HepG2 (cell line): Measurements from ENCODE around the gene KNG1. TPM values are rescaled to one million over a fixed set of nuclear protein-coding genes. Genes with fewer than 3 reads are reported as not detected.

Experiments
- CEBPB ChIP-seq: IDR thresholded peaks from 2 replicates; pipeline ENCODE4 v1.6.1; 2011; ENCODE audit warnings: low read depth, low read length, improper control_type of control experiment, borderline replicate concordance
- EZH2 ChIP-seq: conservative IDR thresholded peaks from 2 replicates; pipeline ENCODE4 v1.6.1; 2012; ENCODE audit warnings: mild to moderate bottlenecking, low read depth, low read length, moderate library complexity
- HMG20A ChIP-seq: IDR thresholded peaks from 2 replicates; pipeline ENCODE4 v1.6.1; 2016; ENCODE audit warnings: borderline replicate concordance
- HNF4G ChIP-seq, 2 experiments: sonication (generic) in 1 of 2; formaldehyde crosslinking in 1 of 2; IDR thresholded peaks; 2 replicates each; pipeline versions ENCODE4 v1.4.0 to v1.6.1; 2011 to 2020; ENCODE audit warnings: borderline replicate concordance in 2 of 2, low read depth in 2 of 2, mild to moderate bottlenecking in 2 of 2, low read length in 1 of 2, missing genetic modification reagents in 1 of 2, moderate library complexity in 1 of 2
- POGZ ChIP-seq: sonication (generic); formaldehyde crosslinking; IDR thresholded peaks from 2 replicates; pipeline ENCODE4 v1.4.0; 2020; ENCODE audit warnings: mild to moderate bottlenecking, missing genetic modification reagents
- RXRB ChIP-seq: IDR thresholded peaks from 2 replicates; pipeline ENCODE4 v1.6.1; 2016; ENCODE audit warnings: borderline replicate concordance, missing genetic modification reagents, missing compliant biosample characterization
- SALL1 ChIP-seq: sonication (generic); formaldehyde crosslinking; IDR thresholded peaks from 2 replicates; pipeline ENCODE4 v1.8.0; 2022; ENCODE audit warnings: mild to moderate bottlenecking, missing genetic modification reagents
- SNRNP70 ChIP-seq: fragments of 200-400 bp; formaldehyde crosslinking; IDR thresholded peaks from 2 replicates; pipeline ENCODE4 v1.6.1; 2017; ENCODE audit warnings: mild to moderate bottlenecking, low read depth, low read length, moderate library complexity
- SOX13 ChIP-seq, 3 experiments: fragments of 450-650 bp in 1 of 3; sonication (generic) in 1 of 3; formaldehyde crosslinking in 1 of 3; IDR thresholded peaks in 2 of 3; conservative IDR thresholded peaks in 1 of 3; 2 replicates each; pipeline versions ENCODE4 v1.5.0 to v1.6.1; 2016 to 2020; ENCODE audit warnings: antibody characterized with exemption in 1 of 3, mild to moderate bottlenecking in 1 of 3, missing compliant biosample characterization in 1 of 3, missing genetic modification reagents in 1 of 3, moderate library complexity in 1 of 3
- TBL1XR1 ChIP-seq: fragments of 150-350 bp; IDR thresholded peaks from 2 replicates; pipeline ENCODE4 v1.6.1; 2014; ENCODE audit warnings: borderline replicate concordance, low read length; ENCODE audit not compliant: partially characterized antibody
- TBX2 ChIP-seq: sonication (generic); formaldehyde crosslinking; IDR thresholded peaks from 2 replicates; pipeline ENCODE4 v1.5.0; 2020; ENCODE audit warnings: missing genetic modification reagents, mild to moderate bottlenecking, borderline replicate concordance
- ZNF292 ChIP-seq: sonication (generic); formaldehyde crosslinking; IDR thresholded peaks from 2 replicates; pipeline ENCODE4 v1.8.1; 2022; ENCODE audit warnings: mild to moderate bottlenecking, low read depth, missing genetic modification reagents, borderline replicate concordance
- ZNF431 ChIP-seq: sonication (generic); formaldehyde crosslinking; IDR thresholded peaks from 2 replicates; pipeline ENCODE4 v1.9.0; 2022; ENCODE audit warnings: missing genetic modification reagents, low read depth, mild to moderate bottlenecking, borderline replicate concordance
- ZNF441 ChIP-seq: sonication (generic); formaldehyde crosslinking; IDR thresholded peaks from 2 replicates; pipeline ENCODE4 v1.7.0; 2021; ENCODE audit warnings: missing genetic modification reagents, borderline replicate concordance
- polyA plus RNA-seq, 8 experiments: library from polyadenylated mRNA; depleted of rRNA in 3 of 8; stranded (reverse) in 7 of 8; unstranded in 1 of 8; fragments of >200 nt; fragmentation: Illumina TruSeq in 4 of 8; extraction: Trizol in 4 of 8; gene quantifications; 2 replicates each; pipeline versions ENCODE4 v1.2.1 to v1.2.3, GENCODE V29; 2011 to 2016; ENCODE audit warnings: low read depth in 4 of 8, missing spikeins in 1 of 8, mixed read lengths in 1 of 8; ENCODE audit not compliant: insufficient read depth in 1 of 8
- total RNA-seq, 5 experiments: library from RNA; depleted of rRNA; stranded (reverse); fragments of >200 nt; fragmentation: Illumina TruSeq; extraction: Trizol; gene quantifications; 2 replicates each; pipeline ENCODE4 v1.2.3, GENCODE V29; 2016; ENCODE audit warnings: low read depth in 1 of 5
- TF ChIP-seq, protein P1 (sequence below): sonication (generic); formaldehyde crosslinking; IDR thresholded peaks from 2 replicates; pipeline ENCODE4 v1.5.0; 2020; ENCODE audit warnings: mild to moderate bottlenecking, missing genetic modification reagents
- TF ChIP-seq, protein P2 (sequence below): sonication (generic); formaldehyde crosslinking; IDR thresholded peaks from 2 replicates; pipeline ENCODE4 v1.4.0; 2020; ENCODE audit warnings: missing genetic modification reagents
- TF ChIP-seq, protein P3 (sequence below): sonication (generic); formaldehyde crosslinking; IDR thresholded peaks from 2 replicates; pipeline ENCODE4 v1.8.0; 2022; ENCODE audit warnings: mild to moderate bottlenecking, missing genetic modification reagents
- TF ChIP-seq, protein P4 (sequence below), 2 experiments: sonication (generic) in 1 of 2; formaldehyde crosslinking in 1 of 2; IDR thresholded peaks; 2 replicates each; pipeline versions ENCODE4 v1.5.1 to v1.6.1; 2011 to 2020; ENCODE audit warnings: borderline replicate concordance in 1 of 2, low read depth in 1 of 2, low read length in 1 of 2, mild to moderate bottlenecking in 1 of 2, missing genetic modification reagents in 1 of 2, moderate library complexity in 1 of 2

Gene KNG1
- total and polyA plus RNA-seq, 2 of the 13 experiments (the other 11 are each of a cell fraction or from before 2014, with no cell fraction given): 6.5 to 7.0 TPM

DNA sequence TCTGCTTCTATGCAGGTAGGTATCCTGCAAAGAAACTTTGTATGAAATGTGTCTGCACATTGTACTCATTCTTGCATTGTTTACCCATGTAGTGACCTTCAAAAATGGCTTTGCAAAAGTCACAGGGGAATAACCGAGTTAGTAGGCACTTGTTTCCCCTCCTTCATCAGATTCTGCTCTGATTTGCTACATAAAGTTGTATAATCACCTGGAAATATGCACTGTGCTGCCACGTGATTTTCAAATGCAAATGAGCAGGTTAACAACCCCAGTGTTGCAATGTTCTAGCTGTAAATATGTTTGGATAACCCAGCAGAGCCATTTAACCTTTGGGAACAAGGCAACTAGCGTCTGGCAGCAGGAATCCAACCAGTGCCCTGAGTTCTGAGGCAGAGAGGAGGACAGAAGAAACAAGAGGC, at the start of gene KNG1 (continued):
- peak; percentile 65; the same call in 1 of the 2 replicates for TF ChIP-seq HMG20A (CRISPR knock-in tag)
- TF ChIP-seq POGZ (CRISPR knock-in tag): peak; percentile 13; the same call in 1 of the 2 replicates
- TF ChIP-seq TBX2 (CRISPR knock-in tag): peak; percentile 60; the same call in 1 of the 2 replicates
- TF ChIP-seq CEBPB: peak; percentile 77
- TF ChIP-seq, protein P1, sequence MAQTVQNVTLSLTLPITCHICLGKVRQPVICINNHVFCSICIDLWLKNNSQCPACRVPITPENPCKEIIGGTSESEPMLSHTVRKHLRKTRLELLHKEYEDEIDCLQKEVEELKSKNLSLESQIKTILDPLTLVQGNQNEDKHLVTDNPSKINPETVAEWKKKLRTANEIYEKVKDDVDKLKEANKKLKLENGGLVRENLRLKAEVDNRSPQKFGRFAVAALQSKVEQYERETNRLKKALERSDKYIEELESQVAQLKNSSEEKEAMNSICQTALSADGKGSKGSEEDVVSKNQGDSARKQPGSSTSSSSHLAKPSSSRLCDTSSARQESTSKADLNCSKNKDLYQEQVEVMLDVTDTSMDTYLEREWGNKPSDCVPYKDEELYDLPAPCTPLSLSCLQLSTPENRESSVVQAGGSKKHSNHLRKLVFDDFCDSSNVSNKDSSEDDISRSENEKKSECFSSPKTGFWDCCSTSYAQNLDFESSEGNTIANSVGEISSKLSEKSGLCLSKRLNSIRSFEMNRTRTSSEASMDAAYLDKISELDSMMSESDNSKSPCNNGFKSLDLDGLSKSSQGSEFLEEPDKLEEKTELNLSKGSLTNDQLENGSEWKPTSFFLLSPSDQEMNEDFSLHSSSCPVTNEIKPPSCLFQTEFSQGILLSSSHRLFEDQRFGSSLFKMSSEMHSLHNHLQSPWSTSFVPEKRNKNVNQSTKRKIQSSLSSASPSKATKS (CRISPR knock-in tag): 0 out of 2 replicates have a peak, but pooled peaks have one; percentile 36
- TF ChIP-seq, protein P2, sequence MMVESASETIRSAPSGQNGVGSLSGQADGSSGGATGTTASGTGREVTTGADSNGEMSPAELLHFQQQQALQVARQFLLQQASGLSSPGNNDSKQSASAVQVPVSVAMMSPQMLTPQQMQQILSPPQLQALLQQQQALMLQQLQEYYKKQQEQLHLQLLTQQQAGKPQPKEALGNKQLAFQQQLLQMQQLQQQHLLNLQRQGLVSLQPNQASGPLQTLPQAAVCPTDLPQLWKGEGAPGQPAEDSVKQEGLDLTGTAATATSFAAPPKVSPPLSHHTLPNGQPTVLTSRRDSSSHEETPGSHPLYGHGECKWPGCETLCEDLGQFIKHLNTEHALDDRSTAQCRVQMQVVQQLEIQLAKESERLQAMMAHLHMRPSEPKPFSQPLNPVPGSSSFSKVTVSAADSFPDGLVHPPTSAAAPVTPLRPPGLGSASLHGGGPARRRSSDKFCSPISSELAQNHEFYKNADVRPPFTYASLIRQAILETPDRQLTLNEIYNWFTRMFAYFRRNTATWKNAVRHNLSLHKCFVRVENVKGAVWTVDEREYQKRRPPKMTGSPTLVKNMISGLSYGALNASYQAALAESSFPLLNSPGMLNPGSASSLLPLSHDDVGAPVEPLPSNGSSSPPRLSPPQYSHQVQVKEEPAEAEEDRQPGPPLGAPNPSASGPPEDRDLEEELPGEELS (CRISPR knock-in tag): peak; percentile 58
- TF ChIP-seq EZH2: no peak
- TF ChIP-seq SALL1 (CRISPR knock-in tag): peak; percentile 21; the same call in 1 of the 2 replicates
- no peak for TF ChIP-seq SOX13 (IDR thresholded peaks at IDR 0.05)
- TF ChIP-seq SOX13 (CRISPR knock-in tag; conservative IDR thresholded peaks at IDR 0.05 in 1 of 2, IDR thresholded peaks at IDR 0.05 in 1 of 2): peak in 1 of 2 experiments; percentile 50; a peak in 2 of 4 replicates
- no peak for TF ChIP-seq SNRNP70
- no peak for TF ChIP-seq ZNF441 (CRISPR knock-in tag)
- no peak for TF ChIP-seq ZNF431 (CRISPR knock-in tag)
- peak; percentile 15 for TF ChIP-seq TBL1XR1
- TF ChIP-seq, protein P3, sequence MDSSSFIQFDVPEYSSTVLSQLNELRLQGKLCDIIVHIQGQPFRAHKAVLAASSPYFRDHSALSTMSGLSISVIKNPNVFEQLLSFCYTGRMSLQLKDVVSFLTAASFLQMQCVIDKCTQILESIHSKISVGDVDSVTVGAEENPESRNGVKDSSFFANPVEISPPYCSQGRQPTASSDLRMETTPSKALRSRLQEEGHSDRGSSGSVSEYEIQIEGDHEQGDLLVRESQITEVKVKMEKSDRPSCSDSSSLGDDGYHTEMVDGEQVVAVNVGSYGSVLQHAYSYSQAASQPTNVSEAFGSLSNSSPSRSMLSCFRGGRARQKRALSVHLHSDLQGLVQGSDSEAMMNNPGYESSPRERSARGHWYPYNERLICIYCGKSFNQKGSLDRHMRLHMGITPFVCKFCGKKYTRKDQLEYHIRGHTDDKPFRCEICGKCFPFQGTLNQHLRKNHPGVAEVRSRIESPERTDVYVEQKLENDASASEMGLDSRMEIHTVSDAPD: no peak
- TF ChIP-seq ZNF292 (CRISPR knock-in tag): peak; percentile 59; the same call in 1 of the 2 replicates
- peak; percentile 63 for TF ChIP-seq RXRB (CRISPR knock-in tag)
- 0 out of 2 replicates have a peak, but pooled peaks have one; percentile 25 for TF ChIP-seq HNF4G (IDR thresholded peaks at IDR 0.05; ENCODE audit: borderline replicate concordance, low read depth, low read length)
- TF ChIP-seq HNF4G (CRISPR knock-in tag; IDR thresholded peaks at IDR 0.05; ENCODE audit: borderline replicate concordance, low read depth): no peak
- TF ChIP-seq, protein P4, sequence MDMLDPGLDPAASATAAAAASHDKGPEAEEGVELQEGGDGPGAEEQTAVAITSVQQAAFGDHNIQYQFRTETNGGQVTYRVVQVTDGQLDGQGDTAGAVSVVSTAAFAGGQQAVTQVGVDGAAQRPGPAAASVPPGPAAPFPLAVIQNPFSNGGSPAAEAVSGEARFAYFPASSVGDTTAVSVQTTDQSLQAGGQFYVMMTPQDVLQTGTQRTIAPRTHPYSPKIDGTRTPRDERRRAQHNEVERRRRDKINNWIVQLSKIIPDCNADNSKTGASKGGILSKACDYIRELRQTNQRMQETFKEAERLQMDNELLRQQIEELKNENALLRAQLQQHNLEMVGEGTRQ (IDR thresholded peaks at IDR 0.05; ENCODE audit: low read depth, low read length): no peak
- TF ChIP-seq, protein P4 (CRISPR knock-in tag; IDR thresholded peaks at IDR 0.05; ENCODE audit: borderline replicate concordance): peak; percentile 69; the same call in 1 of the 2 replicates
